ELF-1 (cell line): ENCODE results near the gene PAPSS2.

ENCODE experiments used
- DNase-seq: peaks from one replicate; pipeline ENCODE4 v3.0.0-alpha.2; 2016; ENCODE audit warnings: low read depth, low spot score

PAPSS2 gene

DNA sequence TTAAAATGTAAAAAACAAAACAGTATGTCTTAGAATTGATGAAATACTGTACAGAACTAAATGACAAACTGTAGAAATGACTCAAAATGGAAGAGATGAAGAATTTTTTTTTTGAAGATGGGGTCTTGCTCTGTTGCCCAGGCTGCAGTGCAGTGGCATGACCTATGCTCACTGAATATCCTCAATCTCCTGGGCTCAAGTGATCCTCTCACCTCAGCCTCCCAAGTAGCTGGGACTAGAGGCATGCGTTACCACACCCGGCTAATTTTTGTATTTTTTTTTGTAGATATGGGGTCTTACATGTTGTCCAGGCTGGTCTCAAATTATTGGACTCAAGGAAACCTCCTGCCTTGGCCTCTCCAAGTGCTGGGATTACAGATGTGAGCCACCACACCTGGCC lies 121.9 kb downstream of the PAPSS2 start:
- DNase-seq = no peak

GRCh38 chr10:87782721-87783120 lies 123.0 kb downstream of the PAPSS2 start:
- DNase-seq = no peak

DNA sequence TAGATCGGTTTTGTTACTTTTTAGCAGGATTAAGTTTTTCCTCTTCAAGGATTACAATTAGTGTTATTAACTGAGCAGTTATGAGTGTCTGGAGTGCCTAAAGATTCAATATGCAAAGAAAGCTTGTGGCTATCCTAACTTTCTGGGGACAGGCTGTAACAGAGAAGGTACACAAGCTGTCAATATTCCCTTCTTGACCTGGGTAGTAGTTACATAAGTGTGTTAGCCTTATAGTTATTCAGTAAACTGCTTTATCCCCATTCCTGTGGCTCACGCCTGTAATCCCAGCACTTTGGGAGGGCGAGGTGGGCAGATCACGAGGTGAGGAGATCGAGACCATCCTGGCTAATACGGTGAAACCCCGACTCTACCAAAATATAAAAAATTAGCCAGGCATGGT lies 126.7 kb downstream of the PAPSS2 start:
- DNase-seq = no peak

GRCh38 chr10:87790185-87790584 lies 130.5 kb downstream of the PAPSS2 start:
- DNase-seq = no peak

DNA sequence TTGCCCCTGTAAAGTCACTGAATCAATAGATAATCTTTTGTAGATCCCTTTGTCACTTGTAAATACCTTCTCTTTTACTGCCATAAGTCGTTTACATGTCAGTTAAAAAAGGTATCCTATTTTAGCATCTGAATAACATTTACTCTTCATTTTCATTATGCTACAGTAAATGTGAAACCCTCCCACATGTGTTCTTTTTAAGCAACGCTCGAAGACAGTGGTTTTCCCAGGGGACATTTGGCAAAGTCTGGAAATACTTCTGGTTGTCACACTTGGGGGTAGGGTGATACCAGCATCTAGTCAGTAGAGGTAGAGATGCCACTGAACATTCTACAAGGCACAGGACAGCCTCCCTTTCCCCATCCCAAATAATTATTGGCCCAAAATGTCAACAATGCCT lies 134.6 kb downstream of the PAPSS2 start:
- DNase-seq = no peak
